Stimulated activated memory B cell treated with anti-CD40 and anti-IgM and Interleukin-4, amounts not matched to agents 10 μg/mL and 1 μg/mL and 100 μg/mL, for 72 hours (primary cell): Measurements from ENCODE around the gene CAT.

Experiments used
- ATAC-seq: fragments of 150-1000 bp; cut with Tn5 transposase; 2 replicates; pipeline ENCODE4 v1.10.0; 2021
- H3K27ac Mint-ChIP-seq: one replicate; pipeline ENCODE4 v1.8.0; 2022; ENCODE audit warnings: mild to moderate bottlenecking, mixed read lengths
- H3K27me3 Mint-ChIP-seq: one replicate; pipeline ENCODE4 v1.8.0; 2022; ENCODE audit warnings: mixed read lengths
- H3K36me3 Mint-ChIP-seq: one replicate; pipeline ENCODE4 v1.8.0; 2022; ENCODE audit warnings: mixed read lengths
- H3K4me1 Mint-ChIP-seq: one replicate; pipeline ENCODE4 v1.8.0; 2022; ENCODE audit warnings: mixed read lengths
- H3K4me3 Mint-ChIP-seq: one replicate; pipeline ENCODE4 v1.8.0; 2022; ENCODE audit warnings: mild to moderate bottlenecking, moderate library complexity, mixed read lengths
- H3K9me3 Mint-ChIP-seq: one replicate; pipeline ENCODE4 v1.8.0; 2022; ENCODE audit warnings: mixed read lengths

The CAT gene

DNA sequence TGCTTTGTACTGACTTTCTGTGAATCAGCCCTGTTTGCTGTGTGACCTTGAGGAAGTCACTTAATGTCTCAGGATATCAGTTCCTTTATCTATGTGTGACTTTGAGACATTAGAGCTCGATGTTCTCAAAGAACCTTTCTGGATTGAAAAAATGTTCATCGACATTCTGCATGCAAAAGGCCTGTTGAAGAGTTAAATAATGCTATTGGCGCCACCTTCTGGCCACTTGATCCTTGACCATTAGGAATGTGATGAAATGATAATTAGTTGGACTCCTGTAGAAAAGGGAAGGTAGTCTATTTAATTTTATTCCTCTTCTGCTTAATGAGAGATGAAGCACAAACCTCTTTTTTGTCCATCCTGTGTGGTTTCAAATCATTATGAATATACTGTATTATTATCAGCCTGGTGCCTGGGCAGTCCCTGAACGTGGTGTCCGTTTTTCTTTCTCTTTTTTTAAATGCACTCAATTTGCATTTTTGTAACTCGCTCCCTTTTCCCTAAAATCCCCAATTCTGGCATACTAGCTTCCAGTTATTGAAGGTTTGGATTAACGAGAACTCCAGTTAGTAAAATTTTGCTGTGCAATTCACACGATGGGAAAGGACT, 54.2 kb downstream of the CAT start:
- Mint-ChIP-seq H3K27me3 (peaks cover 25% of the 10 kb centered on the region), H3K27ac (no peak overlapping the region), H3K4me3 (no peak overlapping the region), H3K36me3 (no peaks in the 10 kb centered on the region), H3K9me3 (no peaks in the 10 kb centered on the region), H3K4me1 (peaks cover 6% of the 10 kb centered on the region)
- no peak for ATAC-seq

DNA sequence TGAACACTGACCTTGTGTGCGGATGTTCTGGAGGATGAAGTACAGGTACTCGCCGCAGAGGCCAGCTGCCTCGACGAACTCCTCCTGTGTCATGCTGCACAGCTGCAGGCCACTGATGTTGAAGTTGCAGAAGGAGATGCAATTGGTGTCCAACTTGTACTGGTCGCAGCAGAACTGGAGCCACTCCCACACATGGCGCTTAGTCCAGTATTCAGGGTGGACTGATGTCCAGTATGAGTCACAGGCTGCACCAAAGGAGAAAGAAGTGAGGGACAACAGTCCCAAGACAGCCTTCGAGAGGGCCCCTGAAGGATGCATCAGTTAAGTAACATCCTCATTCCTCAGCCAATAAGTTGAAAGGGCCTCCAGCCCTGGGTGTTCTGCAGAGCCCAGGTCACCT, 54.7 kb downstream of the CAT start:
- no peak overlapping the region for H3K27ac Mint-ChIP-seq
- H3K4me3 Mint-ChIP-seq, result no peak overlapping the region
- H3K4me1 Mint-ChIP-seq, result peaks cover 6% of the 10 kb centered on the region
- H3K36me3 Mint-ChIP-seq, result no peaks in the 10 kb centered on the region
- H3K9me3 Mint-ChIP-seq, result no peaks in the 10 kb centered on the region
- ATAC-seq, result no peak
- H3K27me3 Mint-ChIP-seq, result peaks cover 21% of the 10 kb centered on the region

DNA sequence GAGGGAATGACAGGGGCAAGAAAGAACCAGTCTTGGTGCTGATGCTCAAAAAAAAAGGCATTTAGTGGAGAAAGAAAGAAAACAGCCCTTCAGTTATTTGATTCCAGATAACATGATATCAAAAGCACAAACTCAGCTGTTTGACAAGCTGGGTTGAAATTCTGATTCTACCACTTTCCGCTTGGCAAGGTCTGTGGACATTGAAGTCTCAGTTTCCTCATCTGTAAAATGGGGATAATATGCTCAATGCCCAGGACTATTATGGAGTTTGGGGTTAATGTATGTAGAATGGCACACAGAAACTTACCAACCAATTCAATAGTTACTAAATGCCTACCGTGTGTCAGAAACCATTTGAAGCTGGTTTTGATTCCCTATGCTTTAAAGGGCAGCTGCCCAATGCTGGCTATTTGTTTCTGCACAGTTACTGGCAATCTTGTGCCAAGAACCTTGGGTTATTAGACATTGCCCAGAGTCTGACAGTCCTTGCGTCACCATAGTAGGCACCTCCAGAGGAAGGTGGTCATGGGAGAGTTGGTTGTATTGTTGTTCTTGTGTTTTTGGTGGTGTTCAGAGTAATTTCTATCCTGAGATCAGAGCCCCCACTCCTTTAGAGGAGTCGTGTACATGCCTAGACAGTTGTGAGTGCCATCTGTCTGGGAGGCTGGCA, 55.3 kb downstream of the CAT start:
- no peaks in the 10 kb centered on the region for H3K36me3 Mint-ChIP-seq
- peaks cover 6% of the 10 kb centered on the region for H3K4me1 Mint-ChIP-seq
- peaks cover 21% of the 10 kb centered on the region for H3K27me3 Mint-ChIP-seq
- H3K4me3 Mint-ChIP-seq, result no peak overlapping the region
- no peak overlapping the region for H3K27ac Mint-ChIP-seq
- ATAC-seq, result no peak
- no peaks in the 10 kb centered on the region for H3K9me3 Mint-ChIP-seq

DNA sequence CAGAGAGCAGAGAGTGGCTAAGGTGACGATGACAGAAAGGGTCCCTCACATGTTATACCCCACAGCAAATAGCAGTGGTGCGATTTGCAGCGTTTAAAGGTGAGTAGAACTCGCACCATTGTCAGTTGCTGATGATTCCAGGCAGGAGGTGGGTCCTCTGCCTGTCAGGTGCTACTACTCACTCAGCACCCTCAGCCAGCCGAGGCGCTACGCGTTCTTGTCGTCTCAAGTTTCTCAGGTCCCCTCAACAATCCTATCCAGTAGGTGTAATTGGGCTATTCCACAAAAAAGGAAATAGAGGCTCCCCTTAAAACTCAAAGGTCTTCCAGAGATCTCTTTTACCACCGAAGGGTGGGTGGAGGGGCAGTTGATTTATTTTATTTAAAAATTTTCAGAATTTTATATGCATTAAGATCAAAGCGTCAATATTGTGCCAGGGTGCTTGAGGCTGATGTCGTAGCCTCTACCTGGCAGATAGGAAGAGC, 56.5 kb downstream of the CAT start:
- no peak for ATAC-seq
- Mint-ChIP-seq H3K9me3 (no peaks in the 10 kb centered on the region), H3K4me3 (no peak overlapping the region), H3K36me3 (no peaks in the 10 kb centered on the region), H3K4me1 (peaks cover 6% of the 10 kb centered on the region), H3K27me3 (peaks cover 21% of the 10 kb centered on the region), H3K27ac (no peak overlapping the region)

DNA sequence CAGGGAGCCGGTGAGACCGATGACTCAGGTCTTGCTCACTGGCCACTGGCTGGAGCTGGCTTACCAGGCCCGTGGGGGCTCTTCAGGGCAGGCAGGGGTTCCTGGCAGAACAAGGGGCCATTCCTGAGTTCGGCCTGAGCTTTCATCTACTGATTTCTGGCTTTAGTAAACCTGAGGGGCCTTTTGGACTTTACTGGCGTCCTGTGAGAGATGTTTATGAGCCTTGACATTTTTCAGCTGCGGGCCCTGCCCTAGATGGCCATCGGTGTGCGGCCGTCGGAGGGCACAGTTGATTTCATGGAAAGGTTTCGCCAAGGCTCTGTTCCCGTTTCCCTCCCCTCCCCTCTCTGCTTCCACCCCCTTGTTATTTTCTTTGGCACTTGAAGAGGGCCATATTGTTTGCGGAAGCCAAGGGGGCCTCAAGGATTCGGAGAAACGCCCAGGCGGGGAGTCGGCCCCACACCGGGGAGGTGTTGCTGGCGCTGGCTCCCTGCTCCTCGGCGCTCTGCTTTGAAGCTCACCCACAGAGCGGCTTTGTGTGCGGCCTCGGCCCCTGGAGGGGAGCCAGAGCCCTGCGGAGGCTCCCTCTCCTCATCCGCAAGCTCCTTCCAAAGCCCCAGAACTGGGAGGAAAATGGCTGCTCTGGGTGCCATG, 57.1 kb downstream of the CAT start:
- Mint-ChIP-seq H3K4me3 (no peak overlapping the region), H3K27me3 (peaks cover 21% of the 10 kb centered on the region)

DNA sequence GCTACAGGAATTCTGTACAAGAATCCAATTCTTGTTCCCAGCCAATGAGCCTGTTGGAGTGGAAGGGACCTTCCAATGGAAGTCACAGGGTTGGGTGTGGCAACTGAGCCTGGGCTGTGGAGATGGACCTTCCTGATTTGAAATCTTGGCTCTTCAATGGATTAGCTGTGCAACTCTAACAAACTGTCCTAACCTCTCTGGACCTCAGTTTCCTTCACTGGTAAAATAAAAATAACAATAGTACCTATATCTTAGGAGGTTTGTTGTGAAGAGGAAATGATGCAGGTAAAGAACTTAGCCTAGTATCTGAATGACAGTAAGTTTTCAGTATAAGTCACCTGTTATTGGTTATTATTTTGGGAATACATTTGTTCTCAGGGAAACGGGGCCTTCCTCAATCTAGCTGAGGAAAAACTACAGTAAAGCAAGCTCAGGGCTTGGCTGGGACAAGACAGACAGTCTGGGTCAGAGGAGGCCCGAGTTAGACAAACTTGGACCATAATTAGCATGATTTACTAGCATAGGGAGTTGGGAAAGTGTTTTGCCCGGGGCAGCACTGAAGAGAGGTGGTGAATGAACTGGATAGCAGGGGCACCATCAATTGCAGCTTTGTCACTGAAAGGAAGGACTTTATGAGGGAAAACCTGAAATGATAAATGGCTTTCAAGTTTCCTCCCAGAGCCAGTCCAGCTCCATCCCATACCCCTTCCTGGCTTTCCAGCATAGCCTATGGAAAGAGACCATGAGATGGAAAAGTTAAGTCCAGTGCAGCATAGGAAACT, 61.2 kb downstream of the CAT start:
- peaks cover 16% of the 10 kb centered on the region for H3K4me1 Mint-ChIP-seq
- H3K36me3 Mint-ChIP-seq, result no peaks in the 10 kb centered on the region
- H3K27ac Mint-ChIP-seq, result no peak overlapping the region
- peaks cover 26% of the 10 kb centered on the region for H3K27me3 Mint-ChIP-seq
- no peak for ATAC-seq
- no peaks in the 10 kb centered on the region for H3K9me3 Mint-ChIP-seq
- H3K4me3 Mint-ChIP-seq, result no peak overlapping the region

More for the DNA sequence above, 57.1 kb downstream of the CAT start:
- Mint-ChIP-seq H3K4me1 (peaks cover 7% of the 10 kb centered on the region), H3K9me3 (no peaks in the 10 kb centered on the region), H3K36me3 (no peaks in the 10 kb centered on the region), H3K27ac (no peak overlapping the region)
- ATAC-seq, result no peak

DNA sequence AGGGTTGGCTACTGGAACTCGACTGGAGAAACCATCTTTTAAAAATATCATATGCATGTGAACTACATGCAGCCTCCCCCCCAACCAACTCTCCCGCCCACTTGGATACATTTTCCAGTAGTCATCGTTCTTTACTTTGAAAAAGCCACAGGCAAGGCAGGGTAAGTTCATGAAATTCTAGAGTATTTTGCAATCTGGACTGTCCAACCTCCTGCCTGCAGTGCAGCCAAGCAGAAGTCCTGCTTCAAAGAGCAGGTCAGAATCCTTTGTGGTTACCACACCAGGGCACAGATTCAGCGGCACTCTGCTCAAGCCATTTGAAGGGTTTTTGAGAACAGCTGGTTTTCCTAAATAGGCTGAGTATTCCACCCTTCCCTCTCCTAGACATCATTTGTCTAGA, 62.8 kb downstream of the CAT start:
- no peak overlapping the region for H3K4me3 Mint-ChIP-seq
- H3K9me3 Mint-ChIP-seq, result no peaks in the 10 kb centered on the region
- H3K27ac Mint-ChIP-seq, result no peak overlapping the region
- peaks cover 13% of the 10 kb centered on the region for H3K4me1 Mint-ChIP-seq
- ATAC-seq, result peak; percentile 52
- peaks cover 16% of the 10 kb centered on the region for H3K27me3 Mint-ChIP-seq
- H3K36me3 Mint-ChIP-seq, result no peaks in the 10 kb centered on the region

DNA sequence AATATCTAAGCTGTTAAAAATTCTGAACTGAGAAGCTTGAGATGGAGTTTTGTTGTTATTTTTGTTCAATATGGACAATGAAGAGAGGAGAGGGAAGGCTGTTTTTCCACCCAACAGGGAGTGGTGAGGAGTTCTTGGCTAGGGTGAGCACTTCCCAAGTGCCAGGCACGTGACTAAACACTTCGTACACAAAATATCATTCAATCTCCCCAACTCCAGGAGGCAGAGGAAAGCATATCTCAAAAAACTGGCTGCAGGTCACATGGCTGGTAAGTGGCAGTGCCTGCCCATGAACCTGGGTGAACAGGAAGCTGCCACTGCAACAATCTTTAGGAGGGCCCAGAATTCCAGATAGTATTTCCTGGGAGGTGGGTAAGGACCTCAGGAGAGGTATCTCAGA, 63.2 kb downstream of the CAT start:
- Mint-ChIP-seq H3K36me3 (no peaks in the 10 kb centered on the region), H3K27me3 (peaks cover 11% of the 10 kb centered on the region), H3K27ac (no peak overlapping the region), H3K4me1 (peaks cover 13% of the 10 kb centered on the region), H3K4me3 (no peak overlapping the region), H3K9me3 (no peaks in the 10 kb centered on the region)
- ATAC-seq, result no peak

DNA sequence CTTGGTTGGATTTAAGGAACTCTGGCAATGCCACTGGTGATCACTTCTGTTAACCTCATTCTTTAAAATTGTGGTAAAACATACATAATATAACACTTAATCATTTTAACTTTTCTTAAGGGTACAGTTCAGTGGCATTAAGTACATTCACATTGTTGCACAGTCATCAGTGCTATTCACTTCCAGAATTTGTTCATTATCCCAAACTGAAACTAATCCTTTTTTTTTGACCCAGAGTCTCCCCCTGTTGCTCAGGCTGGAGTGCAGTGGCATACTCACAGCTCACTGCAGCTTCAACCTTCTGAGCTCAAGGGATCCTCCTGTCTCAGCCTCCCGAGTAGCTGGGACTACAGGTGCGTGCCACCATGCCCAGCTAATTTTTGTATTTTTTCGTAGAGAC, 64.2 kb downstream of the CAT start:
- Mint-ChIP-seq H3K27ac (no peak overlapping the region), H3K27me3 (peaks cover 10% of the 10 kb centered on the region), H3K9me3 (no peaks in the 10 kb centered on the region), H3K4me3 (no peak overlapping the region), H3K4me1 (peaks cover 13% of the 10 kb centered on the region), H3K36me3 (no peaks in the 10 kb centered on the region)
- no peak for ATAC-seq

DNA sequence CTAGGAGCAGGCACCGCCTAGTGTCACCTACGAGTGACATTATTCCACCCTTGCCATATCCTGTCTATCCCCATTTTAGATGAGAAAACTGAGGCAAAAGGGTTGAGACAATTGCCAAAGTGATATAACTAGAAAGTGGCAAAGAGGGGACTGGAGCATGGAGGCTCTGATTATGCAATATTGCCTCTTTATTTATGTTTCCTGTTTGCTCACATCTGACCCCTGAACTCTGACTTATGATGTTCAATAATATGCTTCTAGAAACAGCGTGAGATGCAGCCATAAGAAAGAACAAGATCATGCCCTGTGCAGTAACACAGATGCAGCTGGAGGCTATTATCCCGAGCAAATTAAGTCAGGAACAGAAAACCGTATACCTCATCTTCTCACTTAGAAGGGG, 67.1 kb downstream of the CAT start:
- H3K9me3 Mint-ChIP-seq, result no peaks in the 10 kb centered on the region
- no peak overlapping the region for H3K4me3 Mint-ChIP-seq
- H3K27ac Mint-ChIP-seq, result no peak overlapping the region
- H3K4me1 Mint-ChIP-seq, result peaks cover 12% of the 10 kb centered on the region
- peaks cover 10% of the 10 kb centered on the region for H3K27me3 Mint-ChIP-seq
- no peak for ATAC-seq
- H3K36me3 Mint-ChIP-seq, result no peaks in the 10 kb centered on the region

DNA sequence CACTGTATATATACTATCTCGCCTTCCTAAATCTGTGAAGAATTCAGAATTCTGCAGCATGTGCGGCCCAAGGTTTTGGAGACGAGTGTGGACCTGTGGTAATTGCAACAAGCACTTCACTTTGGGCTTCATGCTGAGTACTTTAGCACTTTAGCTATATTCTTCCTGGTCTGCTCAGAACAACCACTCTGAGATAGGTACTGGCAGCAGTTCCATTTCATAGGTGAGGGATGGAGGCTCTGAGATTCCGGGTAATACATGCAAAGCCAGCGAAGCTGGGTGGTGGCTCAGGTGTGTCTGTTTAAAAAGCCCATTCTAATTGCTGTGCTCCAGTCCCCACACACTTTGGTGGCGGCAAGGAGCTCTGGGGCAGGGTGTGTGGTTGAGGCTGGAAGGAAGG, 68.4 kb downstream of the CAT start:
- ATAC-seq, result no peak
- no peaks in the 10 kb centered on the region for H3K4me1 Mint-ChIP-seq
- no peak overlapping the region for H3K4me3 Mint-ChIP-seq
- peaks cover 2% of the 10 kb centered on the region for H3K27me3 Mint-ChIP-seq
- no peaks in the 10 kb centered on the region for H3K36me3 Mint-ChIP-seq
- no peaks in the 10 kb centered on the region for H3K9me3 Mint-ChIP-seq
- no peak overlapping the region for H3K27ac Mint-ChIP-seq

DNA sequence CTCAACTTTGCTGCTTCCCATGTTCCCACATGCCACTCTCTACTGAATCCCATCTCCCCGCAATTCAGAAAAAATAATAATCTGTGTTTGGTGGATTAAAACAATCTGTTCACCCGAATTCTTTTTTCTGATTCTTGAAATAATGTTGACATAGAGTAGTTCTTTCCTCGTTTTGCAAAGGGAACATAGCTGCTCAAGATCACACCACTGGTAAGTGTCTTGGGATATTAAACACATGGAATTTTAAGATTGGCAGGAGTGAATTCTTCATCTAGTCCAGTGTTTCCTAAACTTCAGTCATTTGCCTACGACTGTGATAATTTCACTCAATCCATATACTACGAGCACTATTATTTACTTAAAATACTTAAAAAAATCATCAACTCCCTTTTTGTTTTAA, 68.9 kb downstream of the CAT start:
- H3K36me3 Mint-ChIP-seq, result no peaks in the 10 kb centered on the region
- no peaks in the 10 kb centered on the region for H3K27me3 Mint-ChIP-seq
- H3K27ac Mint-ChIP-seq, result no peak overlapping the region

DNA sequence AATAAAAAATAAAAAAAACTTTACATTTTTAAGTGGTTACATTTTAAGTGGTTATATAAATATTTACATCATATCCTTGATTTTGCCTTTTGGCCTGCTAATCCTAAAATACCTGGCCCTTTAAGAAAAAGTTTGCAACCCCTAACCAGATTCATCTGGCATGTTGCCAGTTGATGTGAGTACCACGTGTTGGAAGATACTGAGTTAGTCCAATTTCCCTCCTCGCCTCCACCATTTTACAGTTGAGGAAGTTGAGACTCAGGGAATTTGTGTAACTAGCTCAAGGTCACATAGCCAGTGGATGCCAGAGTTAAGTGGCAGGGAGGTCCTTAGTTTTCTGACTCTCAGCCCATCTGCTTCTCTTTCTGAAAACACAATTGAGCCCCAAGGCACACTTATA, 69.8 kb downstream of the CAT start:
- H3K9me3 Mint-ChIP-seq, result no peaks in the 10 kb centered on the region
- ATAC-seq, result no peak
- no peaks in the 10 kb centered on the region for H3K36me3 Mint-ChIP-seq
- H3K4me1 Mint-ChIP-seq, result peaks cover 8% of the 10 kb centered on the region
- H3K27ac Mint-ChIP-seq, result no peak overlapping the region
- no peaks in the 10 kb centered on the region for H3K27me3 Mint-ChIP-seq
- H3K4me3 Mint-ChIP-seq, result no peak overlapping the region

More for the DNA sequence above, 68.9 kb downstream of the CAT start:
- Mint-ChIP-seq H3K9me3 (no peaks in the 10 kb centered on the region), H3K4me1 (peaks cover 2% of the 10 kb centered on the region), H3K4me3 (no peak overlapping the region)
- ATAC-seq, result no peak

DNA sequence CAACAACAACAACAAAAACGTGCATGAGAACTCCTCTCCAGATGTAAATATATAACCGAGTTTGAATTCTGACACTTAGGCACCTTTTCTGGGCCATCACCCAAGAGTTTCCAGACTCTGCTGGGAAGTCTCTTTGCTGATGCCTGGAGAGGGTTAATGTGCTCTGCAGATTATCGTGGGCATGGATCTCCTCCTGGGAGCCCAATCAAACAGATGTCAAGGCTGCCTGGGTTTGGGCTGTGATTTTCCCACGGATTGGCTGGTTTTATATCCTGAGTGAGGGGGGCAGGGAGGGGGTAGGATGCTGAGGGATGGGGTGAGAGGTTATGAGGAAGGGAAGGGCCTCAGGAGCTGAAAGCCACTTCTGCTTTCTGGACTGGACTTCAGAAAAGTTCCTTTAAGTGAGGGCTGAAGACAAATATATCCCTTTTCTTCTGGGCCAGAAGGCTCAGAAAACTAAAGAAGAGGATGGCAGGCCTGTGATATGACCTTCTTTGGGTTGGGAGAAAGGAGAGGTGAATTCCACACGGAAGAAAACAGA, 70.7 kb downstream of the CAT start:
- Mint-ChIP-seq H3K4me3 (no peak overlapping the region), H3K36me3 (no peaks in the 10 kb centered on the region), H3K4me1 (peaks cover 8% of the 10 kb centered on the region), H3K27me3 (no peaks in the 10 kb centered on the region), H3K27ac (no peak overlapping the region), H3K9me3 (no peaks in the 10 kb centered on the region)
- ATAC-seq, result no peak

DNA sequence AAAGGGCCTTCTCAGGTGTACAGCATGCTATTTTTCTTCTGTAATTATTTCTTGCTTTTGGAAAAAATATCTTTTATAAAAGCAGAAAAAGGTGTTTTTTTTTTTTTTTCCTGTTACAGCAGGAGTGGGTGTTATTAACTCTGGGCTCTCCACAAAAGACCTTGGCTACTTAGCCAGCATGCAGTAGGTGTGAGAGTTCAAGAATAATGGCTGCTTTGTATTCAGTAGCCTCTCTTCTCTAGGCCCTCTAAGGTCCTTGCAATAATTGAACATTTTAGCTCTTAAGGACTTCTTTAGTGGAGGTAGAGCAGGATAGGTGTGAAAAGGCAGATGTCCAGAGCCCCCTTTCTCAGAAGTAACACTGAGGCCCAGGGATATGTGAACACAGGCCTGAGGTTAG, 71.5 kb downstream of the CAT start:
- Mint-ChIP-seq H3K36me3 (no peaks in the 10 kb centered on the region), H3K4me1 (peaks cover 8% of the 10 kb centered on the region), H3K27me3 (no peaks in the 10 kb centered on the region), H3K27ac (no peak overlapping the region), H3K4me3 (no peak overlapping the region), H3K9me3 (no peaks in the 10 kb centered on the region)
- ATAC-seq, result no peak
